ENCODE measurements around the gene A3GALT2.

Gene A3GALT2

DNA sequence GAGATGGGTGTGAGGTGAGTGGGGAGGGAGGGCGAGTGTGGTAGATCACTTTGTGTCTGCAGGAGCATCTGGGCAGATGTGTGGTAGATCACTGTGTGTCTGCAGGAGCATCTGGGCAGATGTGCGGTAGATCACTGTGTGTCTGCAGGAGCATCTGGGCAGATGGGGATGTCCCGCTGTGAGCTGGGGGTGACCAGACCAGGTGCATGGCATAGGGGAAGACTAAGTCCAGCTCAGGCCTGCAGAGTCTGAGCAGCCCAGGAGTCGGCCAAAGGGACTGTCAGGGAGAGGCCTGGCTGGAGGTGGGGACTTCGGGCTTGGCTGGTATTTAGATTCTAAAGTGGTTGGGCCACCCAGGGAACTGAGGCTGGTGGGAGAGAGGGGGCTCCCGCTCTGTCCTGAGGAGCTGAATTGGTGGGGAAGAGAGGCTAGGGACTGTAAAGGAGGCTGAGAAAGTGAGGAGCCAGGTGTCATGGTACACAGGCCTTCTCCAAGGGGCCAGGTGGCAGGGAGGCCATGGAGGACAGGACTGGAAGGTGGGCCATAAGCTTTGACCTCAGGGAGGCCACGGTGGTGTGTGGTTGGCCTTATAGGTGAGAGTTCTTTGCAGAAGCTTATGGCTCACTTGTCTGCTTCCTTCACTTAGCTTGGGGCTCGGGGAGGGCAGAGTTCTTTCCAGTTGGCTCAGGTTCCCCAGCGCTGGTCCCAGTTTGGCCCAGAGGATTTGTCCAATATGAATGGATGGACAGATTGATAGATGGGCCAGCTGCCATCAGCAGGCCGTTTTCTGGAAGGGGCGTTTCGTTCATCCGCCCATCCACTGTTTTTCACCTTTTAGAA lies 49.0 kb downstream of the A3GALT2 start:
- DNase-seq (ENCODE audit: low read depth) = no peak

DNA sequence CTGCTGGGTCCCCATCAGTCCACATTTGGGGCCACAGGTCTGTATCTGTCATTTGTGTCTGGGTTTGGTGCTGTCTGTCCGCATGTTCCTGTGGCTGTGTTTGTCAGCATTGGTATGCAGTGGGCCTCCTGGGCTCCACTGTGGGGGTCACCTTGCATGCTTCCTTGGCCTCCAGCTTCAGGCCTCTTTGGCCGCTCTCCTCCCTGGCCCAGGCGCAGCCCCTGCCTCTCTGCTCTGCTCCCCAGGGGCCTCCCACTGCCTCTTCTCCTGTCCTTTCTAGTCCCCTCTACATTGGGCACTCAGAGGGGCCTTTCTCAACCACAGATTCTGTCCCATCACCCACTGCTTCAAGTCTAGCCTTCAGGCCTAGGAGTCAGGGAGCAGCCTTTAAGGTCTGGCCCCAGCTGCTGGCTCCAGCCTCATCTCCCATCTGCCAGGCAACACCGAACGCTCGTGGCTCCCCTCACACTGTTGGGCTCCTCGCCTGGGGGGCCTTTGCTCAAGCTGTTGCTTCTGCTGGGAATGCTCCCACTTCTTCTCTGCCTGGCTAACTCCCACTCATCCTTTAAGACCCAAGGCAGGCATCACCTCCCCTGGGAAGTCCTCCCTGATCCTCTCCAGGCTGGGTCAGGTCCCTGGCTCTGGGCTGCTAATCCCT lies 50.0 kb downstream of the A3GALT2 start:
- no peak for DNase-seq (ENCODE audit: low read depth)

DNA sequence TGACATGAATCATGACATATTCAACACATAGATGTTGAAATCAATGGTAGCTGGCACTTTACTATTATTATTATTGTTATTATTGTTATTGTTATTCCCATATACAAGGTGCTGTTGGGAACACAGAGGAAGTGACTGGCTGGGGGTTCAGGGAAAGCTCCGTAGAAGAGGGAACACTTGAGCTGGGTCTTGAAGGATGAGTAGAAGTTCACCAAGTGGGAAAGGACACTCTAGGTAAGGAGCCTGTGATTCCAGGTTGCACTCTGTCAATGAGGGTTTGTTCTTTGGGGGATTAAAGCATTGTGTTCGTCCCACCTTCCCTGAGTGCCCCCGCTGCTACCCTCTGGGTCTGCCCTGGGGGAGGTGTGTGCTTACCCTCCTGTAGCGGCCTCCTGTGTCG lies 50.5 kb downstream of the A3GALT2 start:
- DNase-seq (ENCODE audit: low read depth) = no peak

DNA sequence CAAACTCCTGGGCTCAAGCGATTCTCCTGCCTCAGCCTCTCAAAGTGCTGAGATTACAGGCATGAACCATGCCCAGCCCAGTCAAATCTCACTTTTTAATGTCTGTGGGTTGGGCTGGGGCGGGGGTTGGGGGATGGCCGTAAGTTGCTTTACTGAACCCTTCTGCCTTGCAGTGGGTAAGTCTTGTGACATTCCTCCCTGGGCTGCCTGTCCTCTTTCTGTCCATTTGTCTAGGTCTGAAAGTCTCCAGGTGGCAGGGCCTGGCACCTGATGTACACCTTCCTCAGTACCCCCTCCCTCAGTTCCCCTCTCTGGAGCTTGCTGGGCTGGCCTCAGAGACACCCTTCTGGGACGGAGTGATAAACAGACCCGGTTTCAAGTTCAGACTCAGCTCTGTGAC lies 51.3 kb downstream of the A3GALT2 start:
- DNase-seq (ENCODE audit: low read depth) = no peak

DNA sequence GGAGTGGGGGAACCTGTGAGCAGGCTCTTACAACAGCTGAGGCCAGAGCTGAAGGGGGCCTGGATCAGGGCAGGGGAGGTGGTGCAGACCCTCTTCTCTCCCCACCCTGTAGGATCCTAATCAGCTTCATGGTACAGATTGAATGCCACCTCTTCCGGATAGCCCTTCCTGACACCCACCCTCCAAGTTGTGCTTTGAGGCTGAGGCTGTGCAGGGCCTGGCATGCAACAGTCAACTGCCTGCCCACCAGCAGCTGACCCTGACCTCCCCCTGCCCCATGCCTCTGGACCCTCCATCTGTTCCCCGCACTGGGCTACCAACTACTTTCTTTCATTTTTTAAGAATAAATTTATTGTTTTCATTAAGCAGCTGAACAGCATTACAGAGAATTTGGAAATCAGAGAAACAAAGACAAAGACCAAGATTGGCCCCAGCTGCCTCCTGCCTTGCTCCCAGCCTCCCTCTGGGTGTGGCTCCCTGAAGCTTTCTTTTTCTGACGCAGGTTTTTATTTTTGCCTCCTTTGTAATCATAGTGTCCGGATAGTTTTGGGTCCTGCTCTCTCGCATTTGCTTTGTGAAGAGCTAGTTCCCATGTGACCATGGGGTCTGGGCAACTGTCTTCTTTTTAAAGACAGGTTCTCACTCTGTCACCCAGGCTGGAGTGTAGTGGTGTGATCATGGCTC lies 51.8 kb downstream of the A3GALT2 start:
- no peak for DNase-seq (ENCODE audit: low read depth)

DNA sequence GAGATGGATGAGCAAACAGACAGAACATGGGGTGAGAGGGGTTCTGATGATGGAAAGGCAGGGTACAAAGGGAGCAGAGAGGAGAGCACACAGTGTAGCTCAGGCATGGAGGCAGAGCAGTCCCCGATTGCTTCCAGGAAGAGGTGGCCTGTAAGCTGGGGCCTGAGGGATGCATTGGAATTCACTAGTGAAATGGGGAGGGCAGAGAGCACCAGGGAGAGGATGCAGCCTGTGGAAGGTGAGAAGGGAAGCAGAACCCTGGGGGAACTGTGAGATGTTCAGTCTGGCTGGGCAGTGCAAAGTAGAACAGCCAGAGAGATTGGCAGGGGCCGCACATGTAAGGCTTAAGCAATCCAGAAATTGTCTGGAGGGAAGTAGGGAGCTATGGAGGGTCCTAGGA lies 52.4 kb downstream of the A3GALT2 start:
- no peak for DNase-seq (ENCODE audit: low read depth)

DNA sequence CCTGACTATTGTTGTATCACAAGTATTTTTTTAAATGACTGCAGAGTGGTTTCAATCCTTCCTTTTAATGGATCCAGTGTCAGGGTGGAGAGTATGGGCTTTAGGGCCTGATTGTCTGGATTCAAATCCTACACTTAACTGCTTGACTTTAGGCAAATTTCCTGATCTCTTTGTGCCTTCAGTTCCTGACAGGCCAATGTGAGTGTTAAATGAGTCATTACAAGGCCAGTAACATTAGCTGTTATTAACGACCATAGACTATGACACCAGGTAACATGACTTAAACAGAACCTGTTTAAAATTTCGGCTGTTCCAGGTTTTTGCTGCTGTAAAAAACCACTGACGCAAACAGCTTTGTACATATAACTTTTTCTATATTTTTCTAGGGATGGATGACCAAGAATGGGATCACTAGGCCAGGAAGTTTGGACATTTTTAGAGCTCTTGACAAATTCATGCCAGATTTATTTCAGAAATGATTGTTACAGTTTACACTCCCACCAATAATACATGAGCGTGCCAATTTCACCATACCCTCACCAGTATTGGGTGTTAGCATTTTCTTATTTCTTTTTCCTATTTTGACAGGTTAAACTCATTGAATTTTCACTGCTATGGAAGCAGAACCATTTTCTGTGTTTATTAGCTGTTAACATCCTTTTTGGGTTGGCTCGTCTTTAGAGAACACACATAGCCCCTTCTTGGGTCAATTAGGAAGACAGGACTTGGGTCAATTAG lies 53.3 kb downstream of the A3GALT2 start:
- DNase-seq (ENCODE audit: low read depth) = no peak

DNA sequence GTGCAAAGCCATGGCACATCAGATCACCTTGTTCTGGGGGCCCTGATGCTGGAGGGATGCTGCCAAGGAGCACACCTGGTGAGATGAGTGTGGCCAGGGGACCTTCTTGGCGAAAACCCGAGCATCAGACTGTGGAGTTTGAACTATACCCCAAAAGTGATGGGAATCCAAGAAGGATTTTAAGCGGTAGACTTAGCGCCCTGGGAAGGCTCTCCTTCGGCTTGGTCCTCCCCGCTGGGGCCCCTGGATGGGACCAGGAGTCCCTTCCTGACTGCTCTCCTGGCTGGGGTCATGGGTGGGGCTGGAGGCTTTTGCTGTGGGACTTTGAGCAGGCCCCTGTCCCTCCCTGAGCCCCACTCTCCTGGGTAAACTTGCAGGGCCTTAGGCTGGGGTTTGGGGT lies 54.1 kb downstream of the A3GALT2 start:
- no peak for DNase-seq (ENCODE audit: low read depth)

DNA sequence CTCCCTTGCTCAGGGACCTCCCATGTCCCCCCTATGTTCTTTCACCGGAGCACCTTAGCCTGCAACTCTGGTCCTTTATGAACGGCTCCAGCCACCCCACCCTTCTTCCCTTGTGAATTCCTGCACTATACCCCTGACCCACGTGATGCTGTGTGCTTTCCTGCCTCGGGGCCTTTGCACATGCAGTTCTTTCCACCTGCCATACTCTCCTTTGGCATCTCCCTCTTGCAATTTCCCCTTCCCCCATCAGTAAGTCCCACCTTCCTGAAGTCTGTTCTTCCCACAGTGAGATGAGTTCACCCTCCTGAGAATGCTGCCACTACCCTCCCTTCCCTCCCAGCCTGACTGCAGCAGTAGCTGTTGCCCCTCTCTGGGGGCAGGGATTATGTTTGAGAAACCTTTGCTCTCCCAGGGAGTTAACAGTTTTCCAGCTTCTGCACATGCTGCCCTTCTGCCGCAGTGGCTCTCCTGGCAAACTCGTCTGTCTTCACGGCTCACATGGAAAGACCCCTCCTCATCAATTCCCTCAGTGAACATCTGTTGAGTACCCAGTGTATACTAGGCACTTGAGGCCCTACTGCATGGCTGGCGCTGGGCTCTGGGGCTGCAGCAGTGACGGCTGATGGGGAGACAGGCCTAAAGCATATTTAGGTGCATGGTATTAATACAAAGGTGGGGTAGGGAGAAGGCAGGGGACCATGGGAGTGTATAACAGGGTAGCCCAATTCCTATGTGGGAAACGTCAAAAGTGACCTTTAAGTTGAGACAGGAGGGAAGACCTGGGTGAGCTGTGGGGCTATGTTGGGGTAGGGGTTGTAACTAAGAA lies 54.9 kb downstream of the A3GALT2 start:
- no peak for DNase-seq (ENCODE audit: low read depth)

DNA sequence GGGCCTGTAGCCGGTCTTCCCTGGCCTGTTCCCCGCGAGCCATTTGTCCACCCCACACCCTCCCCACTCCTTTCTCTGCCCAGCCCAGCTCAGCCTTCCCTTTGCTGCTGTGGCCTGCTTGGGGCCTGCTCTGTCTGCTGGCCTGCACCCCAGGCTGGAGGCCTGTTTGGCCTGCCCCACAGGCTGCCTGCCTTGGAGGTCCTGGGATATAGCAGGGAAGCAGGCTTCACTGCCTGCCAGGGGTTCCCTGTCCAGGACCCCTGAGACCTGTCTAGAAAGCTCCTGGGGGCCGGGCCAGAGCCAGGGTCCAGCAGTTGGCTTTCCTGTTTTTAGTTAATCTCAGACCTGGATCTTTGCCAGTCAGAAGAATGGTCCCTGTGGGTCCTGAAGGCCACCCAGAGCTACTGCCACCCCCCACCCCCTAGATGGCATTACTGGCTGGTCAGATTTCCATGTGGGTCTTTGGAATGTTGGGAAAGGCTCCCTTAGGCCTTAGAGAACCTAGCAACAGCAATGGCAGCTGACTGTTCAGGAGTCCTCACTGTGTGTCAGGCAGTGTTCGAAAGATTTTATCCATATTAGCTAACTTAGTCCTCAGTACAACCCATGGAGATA lies 56.9 kb downstream of the A3GALT2 start:
- DNase-seq (ENCODE audit: low read depth) = no peak

DNA sequence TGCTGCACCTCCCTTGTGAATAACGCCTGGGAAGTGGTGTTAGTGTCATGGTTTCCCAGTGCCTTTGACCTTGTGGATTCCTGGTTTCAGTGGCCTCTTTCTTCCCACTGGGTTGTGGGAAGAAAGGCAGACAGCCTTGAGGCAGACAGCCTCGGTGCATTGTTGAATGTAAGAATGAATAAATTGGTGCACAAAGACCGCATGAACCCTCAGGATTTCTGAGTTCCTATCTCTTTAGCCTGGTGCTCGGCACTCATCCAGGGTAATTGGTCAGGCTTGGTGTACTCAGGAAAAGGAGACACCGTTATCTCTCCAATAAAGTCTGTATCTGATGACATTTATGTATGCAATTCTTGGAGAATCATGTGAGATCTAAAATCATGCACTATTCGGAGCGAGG lies 59.6 kb downstream of the A3GALT2 start:
- DNase-seq (ENCODE audit: low read depth) = no peak

DNA sequence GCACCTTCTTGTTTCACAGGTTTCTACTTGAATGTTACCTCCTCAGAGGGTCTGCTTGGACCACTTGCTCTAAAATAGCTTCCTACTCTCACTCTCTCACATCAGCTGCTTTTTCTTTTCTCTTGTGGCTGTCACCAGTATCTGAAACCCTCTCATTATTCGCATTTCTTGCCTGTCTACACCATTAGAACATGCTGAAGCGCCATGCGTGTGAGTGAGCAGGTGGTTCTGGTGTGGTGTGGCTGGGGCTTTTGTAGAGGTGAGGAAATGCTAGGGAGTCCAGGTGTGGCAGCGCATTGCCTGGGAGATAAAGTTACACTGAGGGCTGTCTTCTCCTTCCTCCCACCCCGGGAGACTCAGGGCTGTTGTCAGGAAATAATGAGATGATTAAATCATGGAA lies 60.5 kb downstream of the A3GALT2 start:
- DNase-seq (ENCODE audit: low read depth) = no peak

DNA sequence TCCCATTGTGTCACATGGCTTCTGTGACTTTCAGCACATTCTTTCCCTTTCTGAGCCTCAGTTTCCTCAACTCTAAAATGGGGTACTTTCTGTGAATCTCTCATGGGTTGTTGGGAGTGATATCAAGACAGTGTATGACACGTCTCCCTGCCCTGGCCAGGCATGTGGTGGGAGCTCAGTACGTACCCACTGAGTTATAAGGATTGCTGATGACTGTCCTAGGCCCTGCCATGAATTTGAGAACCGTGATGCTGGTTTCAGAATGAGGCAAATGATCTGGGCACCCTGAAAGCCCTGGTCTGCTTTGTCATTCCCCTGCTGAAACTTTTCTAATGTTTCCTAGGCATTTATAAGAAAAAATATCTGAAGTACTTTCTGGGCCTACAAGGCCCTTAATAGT lies 61.0 kb downstream of the A3GALT2 start:
- no peak for DNase-seq (ENCODE audit: low read depth)

DNA sequence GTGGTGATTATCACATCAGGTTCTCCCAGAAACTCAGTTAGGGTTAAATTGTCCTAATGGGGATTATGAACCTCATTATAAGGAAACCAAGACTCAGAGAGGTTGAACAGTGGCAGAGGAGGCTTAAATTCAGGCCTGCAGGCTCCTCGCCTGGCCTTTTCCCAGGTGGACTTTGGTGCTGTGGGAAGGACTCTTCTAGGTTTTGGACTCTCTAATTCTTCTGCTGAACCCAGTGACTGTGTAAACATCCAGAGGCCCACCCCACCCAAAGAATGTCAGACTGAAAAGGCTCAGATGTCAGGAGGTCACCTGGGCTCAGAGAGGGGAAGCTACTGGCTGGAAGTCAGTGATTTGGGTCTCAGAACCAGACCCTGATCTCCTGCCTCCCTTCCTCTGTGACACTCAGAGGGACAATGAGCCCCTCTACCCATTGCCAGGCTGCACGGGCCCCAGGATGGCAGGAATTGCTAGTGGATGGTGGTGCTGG lies 62.1 kb downstream of the A3GALT2 start:
- no peak for DNase-seq (ENCODE audit: low read depth)

DNA sequence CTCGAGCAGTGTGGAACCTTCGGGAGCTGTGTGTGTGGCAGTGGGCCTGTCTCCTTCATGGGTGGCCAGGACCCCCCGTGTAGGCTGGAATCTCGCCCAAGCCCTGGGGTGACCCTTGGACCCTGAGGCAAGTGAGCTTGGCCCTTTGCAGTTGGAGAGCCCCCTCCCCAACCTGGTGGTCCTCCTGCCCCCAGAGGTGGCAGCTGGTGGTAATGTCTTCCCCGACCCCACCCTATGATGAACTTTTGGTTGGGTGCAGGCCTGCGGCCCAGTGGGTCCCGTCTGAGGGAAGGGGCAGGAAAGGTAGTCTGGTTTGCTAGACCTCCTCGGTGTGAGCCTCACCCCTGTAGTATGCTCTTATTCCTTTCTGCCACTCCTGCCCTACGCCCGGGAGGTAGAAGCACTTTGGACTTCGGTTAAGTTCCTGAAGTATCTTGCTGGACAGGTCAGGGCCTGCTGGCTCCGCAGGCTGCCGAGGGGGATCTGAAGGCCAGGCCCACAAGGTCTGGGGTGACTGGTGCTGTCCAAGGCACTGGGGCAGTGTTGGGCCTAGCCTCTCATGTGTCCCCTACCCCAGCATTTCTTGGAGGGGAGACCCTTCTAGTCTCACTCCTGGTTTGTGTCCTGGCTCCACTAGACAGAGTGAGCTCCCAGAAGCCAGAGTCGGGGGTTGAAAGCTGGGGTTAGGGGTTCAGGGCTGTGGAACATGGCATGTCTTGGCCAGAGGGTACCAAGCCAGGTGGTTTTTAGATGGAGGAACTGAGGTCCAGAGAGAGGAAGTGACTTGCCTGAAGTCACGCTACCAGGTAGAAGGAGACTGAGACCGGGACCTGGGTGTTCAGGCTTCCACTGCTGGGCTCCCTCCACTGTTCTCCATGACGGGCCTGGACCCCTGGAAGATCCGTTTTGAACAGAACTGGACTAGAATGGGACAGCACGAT lies 62.9 kb downstream of the A3GALT2 start:
- DNase-seq (ENCODE audit: low read depth) = no peak

DNA sequence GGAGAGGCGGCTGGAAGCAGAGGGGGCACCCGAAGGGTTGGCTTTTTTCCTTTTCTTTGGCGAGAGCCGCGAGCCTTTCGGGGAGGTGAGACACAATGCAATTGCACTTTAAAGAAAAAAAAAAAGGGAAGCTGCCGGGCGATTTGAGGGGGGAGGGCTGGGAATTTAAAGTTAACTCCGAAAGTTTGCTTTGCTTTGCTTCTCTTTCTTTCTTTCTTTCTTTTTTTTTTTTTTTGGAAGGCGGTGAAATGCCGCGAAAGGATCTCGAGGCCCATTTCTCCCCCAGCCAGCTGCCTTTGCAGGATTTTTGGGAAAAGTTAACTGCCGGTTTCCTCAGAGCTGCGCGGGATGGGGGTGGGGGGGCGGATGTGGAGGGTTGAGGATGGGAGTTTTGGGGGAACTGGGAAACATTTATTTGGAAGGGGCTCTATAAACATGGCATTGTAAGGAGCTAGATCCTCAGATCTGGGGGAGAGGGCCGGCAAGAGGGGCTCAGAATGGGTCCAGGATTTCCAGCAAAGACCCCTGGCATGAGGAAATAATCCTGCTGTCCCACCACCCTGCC lies 63.6 kb downstream of the A3GALT2 start:
- no peak for DNase-seq (ENCODE audit: low read depth)

All from stimulated activated CD8-positive, alpha-beta memory T cell treated with anti-CD3 and anti-CD28 coated beads, Interleukin-15, amount 100 ng/mL, for 24 hours (primary cell).